Ecto neural progenitor cell (in vitro differentiated cells): ENCODE measurements around the gene RASAL3.
"Not testable (repeated sequence)": the region's sequence is repeated elsewhere in the genome, so short reads cannot be mapped to it uniquely, and the experiment has no call there.

Experiments
- DNase-seq: peaks from one replicate; pipeline ENCODE4 v3.0.0-alpha.2; 2018; ENCODE audit warnings: low spot score

Gene RASAL3

GRCh38 chr19:15464394-15465385 is at the start of gene RASAL3:
Gene RASAL3, minus strand, starts transcription at chr19:15464544. Its CDS starts 186 bp downstream, at chr19:15464358.
- DNase-seq: peak; percentile 42

- DNase-seq: no peak
Observed at GRCh38 chr19:15511671-15512424, 47.5 kb upstream of the RASAL3 start.

- peak; percentile 51 for DNase-seq
Observed at GRCh38 chr19:15508035-15508710, 43.8 kb upstream of the RASAL3 start, which contains the start of gene CYP4F22. Gene CYP4F22, plus strand, starts transcription at chr19:15508525. Its CDS starts 16,812 bp downstream, at chr19:15525337.

- no peak for DNase-seq
Observed at GRCh38 chr19:15507068-15508034, 43.0 kb upstream of the RASAL3 start.

DNA sequence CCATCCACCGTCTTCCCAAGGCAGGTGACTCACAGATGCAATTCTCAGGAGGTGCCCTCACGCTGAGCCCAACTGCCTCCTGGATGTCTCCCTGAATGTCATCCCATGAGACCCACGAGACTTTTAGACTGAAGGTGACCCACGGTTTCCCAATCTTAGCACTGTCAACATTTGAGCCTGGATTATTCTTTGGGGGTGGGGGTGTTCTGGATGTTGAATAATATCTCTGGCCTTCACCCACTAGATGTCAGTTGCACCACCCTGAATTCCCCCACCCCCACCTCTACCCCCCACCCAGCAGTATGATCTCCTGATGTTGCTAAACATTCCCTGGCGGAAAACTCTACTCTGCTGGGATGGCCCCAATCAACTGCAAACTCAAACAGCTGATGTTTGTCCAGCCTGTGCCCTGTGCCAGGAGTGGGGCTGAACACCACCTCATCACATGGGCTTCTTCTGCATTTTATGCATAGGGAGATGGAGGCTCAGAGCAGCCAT is 41.8 kb upstream of the RASAL3 start:
- no peak for DNase-seq

DNA sequence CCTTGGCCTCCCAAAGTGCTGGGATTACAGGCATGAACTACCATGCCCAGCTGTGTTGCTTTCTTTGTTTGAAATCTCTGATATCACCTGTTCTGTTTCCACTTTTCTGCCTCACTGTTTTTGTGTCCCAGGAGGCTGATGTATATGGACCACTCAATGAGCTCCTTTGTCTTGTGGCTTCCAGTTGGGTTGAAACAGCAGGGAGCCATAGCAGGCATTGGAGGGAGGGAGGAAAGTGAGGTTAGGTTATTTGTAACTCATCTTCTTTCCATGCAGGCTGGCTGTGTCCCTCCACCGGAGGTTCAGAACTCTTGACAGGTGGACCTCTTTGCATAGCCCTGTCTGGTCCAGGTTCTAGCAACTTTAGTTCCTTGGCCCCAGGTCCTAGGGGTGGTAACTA is 37.9 kb upstream of the RASAL3 start:
- DNase-seq: no peak

- DNase-seq: no peak
Observed at GRCh38 chr19:15501596-15501995, 37.3 kb upstream of the RASAL3 start.

DNA sequence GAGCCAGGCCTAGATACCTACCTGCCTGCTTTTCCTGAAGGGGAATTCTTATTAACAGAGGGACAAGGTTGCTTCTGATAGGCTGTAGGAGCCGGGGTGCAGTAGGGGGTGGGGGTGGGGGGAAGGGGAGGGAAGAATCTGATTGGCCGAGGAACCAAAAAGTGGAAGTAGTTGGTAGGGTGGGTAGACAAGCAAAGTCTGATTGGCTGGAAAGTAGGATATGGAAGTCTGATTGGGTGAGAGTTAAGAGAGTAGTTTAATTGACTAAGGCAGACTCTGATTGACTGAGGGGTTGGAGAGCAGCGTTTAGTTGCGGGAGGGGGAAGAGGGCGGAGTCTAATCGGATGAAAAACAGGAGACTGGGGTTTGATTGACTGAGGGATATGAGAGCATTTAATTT is 34.6 kb upstream of the RASAL3 start:
- DNase-seq: no peak

DNA sequence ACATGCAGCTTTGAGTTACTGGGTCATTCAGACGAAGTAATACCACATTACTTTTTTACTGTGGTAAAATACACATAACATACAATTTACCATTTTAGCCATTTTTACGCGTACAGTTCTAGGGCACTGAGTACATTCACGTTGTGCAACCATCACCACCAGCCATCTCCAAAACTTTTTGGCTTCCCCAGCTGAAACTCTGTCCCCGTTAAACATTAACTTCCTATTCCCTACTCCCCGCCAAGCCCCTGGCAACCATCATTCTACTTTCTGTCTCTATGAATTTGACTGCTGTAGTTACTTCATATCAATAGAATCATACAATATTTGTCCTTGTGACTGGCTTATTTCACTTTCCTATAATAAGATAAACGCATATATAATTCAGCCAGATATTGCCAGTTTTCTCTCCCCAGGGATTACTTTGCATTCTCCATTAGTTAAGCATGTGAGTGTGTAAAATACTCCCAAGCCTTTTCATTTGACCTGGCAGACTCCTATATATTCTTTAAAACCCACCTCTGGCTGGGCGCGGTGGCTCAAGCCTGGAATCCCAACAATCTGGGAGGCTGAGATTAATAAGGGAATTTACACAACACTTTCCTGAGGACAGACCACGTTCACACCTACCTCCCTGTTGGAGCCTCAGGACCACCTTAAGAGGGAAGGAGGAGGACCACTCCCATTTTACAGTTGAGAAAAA is 34.0 kb upstream of the RASAL3 start:
- DNase-seq: no peak

DNA sequence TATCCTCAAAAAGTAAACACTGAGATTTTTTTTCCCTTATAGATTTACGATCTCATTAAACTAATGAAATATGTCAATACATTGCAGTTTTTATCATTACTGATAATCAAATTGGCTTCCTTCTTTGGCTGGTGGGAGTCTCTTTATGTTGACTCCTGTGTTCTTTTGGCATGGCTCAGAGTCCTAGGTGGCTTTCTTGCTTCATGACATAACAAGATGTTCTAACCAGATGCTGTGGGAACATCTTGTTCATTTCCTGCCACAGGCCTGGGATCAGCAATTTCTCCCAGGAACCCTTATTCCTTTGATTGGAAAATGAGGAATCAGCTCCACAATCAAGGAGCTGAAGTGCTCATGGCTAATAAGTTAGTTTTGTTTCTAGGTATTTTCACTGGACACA is 30.8 kb upstream of the RASAL3 start:
- no peak for DNase-seq

GRCh38 chr19:15488489-15489226 is 24.3 kb upstream of the RASAL3 start:
- no peak for DNase-seq

- DNase-seq: no peak
Observed at GRCh38 chr19:15487038-15487437, 22.7 kb upstream of the RASAL3 start.

GRCh38 chr19:15485768-15486167 is 21.4 kb upstream of the RASAL3 start:
- DNase-seq: not testable (repeated sequence)

GRCh38 chr19:15480996-15481395 is 16.7 kb upstream of the RASAL3 start:
- not testable (repeated sequence) for DNase-seq

DNA sequence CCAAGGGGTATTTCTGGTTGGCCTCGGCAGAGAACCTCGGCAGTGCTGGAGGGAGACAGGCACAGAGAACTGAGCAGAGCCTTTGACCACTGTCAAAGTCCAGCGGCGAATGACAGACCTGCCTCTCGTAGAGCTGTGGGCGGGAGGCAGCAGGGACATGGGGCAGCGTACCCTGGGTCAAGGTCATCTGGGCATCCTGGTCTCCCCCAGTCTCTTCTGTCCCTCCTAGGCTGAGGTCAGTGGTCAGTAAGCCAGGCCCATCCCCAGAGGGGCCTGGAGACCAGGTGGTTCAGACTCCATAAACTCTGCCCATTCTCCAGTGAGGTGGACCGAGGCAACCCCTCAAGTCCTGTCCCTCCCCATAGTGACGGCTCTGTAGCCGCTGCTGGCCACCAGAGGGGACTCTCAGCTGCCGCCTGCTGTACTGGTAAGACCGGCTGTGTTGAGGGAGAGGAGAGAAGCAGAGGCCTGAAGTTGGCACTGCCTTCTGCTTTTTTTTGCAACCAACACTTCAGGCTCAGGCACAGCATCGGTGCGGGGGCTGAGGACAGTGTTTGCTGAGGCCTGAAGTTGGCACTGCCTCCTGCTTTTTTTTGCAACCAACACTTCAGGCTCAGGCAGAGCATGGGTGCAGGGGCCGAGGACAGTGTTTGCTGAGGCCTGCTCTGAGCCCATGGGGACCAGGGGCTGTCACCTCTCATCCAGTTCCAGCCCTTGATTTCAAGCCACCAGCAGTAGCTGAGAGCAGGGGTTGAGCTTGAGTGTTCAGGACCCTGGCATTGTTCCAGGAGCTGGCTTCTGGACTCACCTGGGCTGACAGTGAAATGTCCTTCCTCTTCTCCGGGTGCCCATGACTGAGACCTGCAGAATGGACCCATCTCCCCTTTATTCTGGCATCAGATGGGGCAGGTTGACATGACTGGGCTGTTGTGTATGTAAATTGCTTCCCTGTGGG is 15.3 kb upstream of the RASAL3 start, which contains the start of gene PGLYRP2:
PGLYRP2 (minus strand) TSS at position 111 of the 955 bp plus-strand sequence. CDS start 130 bp downstream, outside the sequence.
- DNase-seq: no peak

DNA sequence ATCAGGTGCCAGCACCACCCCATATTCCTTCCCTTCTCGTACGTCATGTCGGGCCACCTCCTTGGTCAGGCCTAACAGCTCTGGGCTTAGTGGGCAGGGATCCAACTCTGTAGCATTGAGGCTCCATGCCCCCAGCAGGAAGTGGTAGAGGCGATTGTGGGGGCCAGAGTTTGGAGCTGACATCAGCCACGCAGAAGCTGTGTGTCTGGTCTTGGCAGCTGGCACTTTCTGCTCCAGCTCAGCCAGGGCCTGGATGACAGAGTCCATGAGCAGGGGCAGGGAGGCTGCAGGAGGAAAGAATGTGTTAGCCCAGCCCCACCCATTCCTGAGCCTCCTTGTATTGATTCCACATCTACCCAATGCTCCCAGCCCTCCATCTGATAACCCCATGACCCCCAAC is 12.0 kb upstream of the RASAL3 start:
- DNase-seq: no peak

GRCh38 chr19:15475611-15476010 is 11.3 kb upstream of the RASAL3 start:
- DNase-seq: no peak

GRCh38 chr19:15475169-15475568 is 10.8 kb upstream of the RASAL3 start:
- DNase-seq: no peak
